Mesendoderm (in vitro differentiated cells): ENCODE results near the gene MT1E.

ENCODE experiments used
- DNase-seq: peaks from one replicate; pipeline ENCODE4 v3.0.0; 2013
- H2AK5ac ChIP-seq: 2 replicates; pipeline ENCODE4 v1.6.1; 2013; ENCODE audit warnings: low read length, inconsistent platforms
- H2BK120ac ChIP-seq: 2 replicates; pipeline ENCODE4 v1.6.1; 2013; ENCODE audit warnings: low read depth, mild to moderate bottlenecking, low read length, moderate library complexity, mixed read lengths
- H2BK15ac ChIP-seq: replicated peaks from 2 replicates; pipeline ENCODE4 v1.6.1; 2013; ENCODE audit warnings: low read depth, mild to moderate bottlenecking, moderate library complexity
- H2BK5ac ChIP-seq: 2 replicates; pipeline ENCODE4 v1.6.1; 2013; ENCODE audit warnings: low read length, inconsistent platforms
- H3K18ac ChIP-seq: 2 replicates; pipeline ENCODE4 v1.6.1; 2013; ENCODE audit warnings: mild to moderate bottlenecking, low read length, mixed read lengths
- H3K23ac ChIP-seq: one replicate; pipeline ENCODE4 v1.6.1; 2013; ENCODE audit warnings: low read length
- H3K27ac ChIP-seq: 2 replicates; pipeline ENCODE4 v1.5.1; 2013; ENCODE audit warnings: low read depth, mild to moderate bottlenecking, inconsistent platforms, low read length, moderate library complexity
- H3K27me3 ChIP-seq: 2 replicates; pipeline ENCODE4 v1.6.1; 2013; ENCODE audit warnings: low read length, control low read depth, mild to moderate bottlenecking, inconsistent platforms; ENCODE audit not compliant: insufficient read depth, poor library complexity
- H3K36me3 ChIP-seq: 2 replicates; pipeline ENCODE4 v1.6.1; 2013; ENCODE audit warnings: low read length, inconsistent platforms; ENCODE audit not compliant: control insufficient read depth, insufficient read depth
- H3K4ac ChIP-seq: one replicate; pipeline ENCODE4 v1.6.1; 2013; ENCODE audit warnings: low read depth, mild to moderate bottlenecking, low read length, moderate library complexity
- H3K4me1 ChIP-seq: 2 replicates; pipeline ENCODE4 v1.6.1; 2013; ENCODE audit warnings: low read depth, low read length, inconsistent platforms; ENCODE audit not compliant: control insufficient read depth
- H3K4me2 ChIP-seq: 2 replicates; pipeline ENCODE4 v1.6.1; 2013; ENCODE audit warnings: low read length
- H3K4me3 ChIP-seq: 2 replicates; pipeline ENCODE4 v1.5.1; 2013; ENCODE audit warnings: mild to moderate bottlenecking, low read length
- H3K56ac ChIP-seq: one replicate; pipeline ENCODE4 v1.6.1; 2013; ENCODE audit warnings: low read length
- H3K79me1 ChIP-seq: 2 replicates; pipeline ENCODE4 v1.6.1; 2013; ENCODE audit warnings: low read length, inconsistent platforms
- H3K79me2 ChIP-seq: 2 replicates; pipeline ENCODE4 v1.6.1; 2013; ENCODE audit warnings: mild to moderate bottlenecking, low read length; ENCODE audit not compliant: control insufficient read depth, insufficient read depth
- H3K9ac ChIP-seq: 2 replicates; pipeline ENCODE4 v1.6.1; 2013; ENCODE audit warnings: low read length, inconsistent platforms
- H4K5ac ChIP-seq: one replicate; pipeline ENCODE4 v1.6.1; 2013; ENCODE audit warnings: low read length
- H4K8ac ChIP-seq: one replicate; pipeline ENCODE4 v1.6.1; 2013; ENCODE audit warnings: low read depth, mild to moderate bottlenecking, control low read depth, low read length, moderate library complexity
- WGBS: extraction: QIAGEN DNeasy Blood & Tissue Kit; methylation state at CpG from one replicate; pipeline ENCODE4 v1.1.7; 2013; ENCODE audit warnings: low lambda C conversion rate, missing lambda C conversion rate; ENCODE audit not compliant: insufficient coverage; ENCODE audit errors: extremely low coverage; 5-methylcytosine and 5-hydroxymethylcytosine counted together

The MT1E gene

DNA sequence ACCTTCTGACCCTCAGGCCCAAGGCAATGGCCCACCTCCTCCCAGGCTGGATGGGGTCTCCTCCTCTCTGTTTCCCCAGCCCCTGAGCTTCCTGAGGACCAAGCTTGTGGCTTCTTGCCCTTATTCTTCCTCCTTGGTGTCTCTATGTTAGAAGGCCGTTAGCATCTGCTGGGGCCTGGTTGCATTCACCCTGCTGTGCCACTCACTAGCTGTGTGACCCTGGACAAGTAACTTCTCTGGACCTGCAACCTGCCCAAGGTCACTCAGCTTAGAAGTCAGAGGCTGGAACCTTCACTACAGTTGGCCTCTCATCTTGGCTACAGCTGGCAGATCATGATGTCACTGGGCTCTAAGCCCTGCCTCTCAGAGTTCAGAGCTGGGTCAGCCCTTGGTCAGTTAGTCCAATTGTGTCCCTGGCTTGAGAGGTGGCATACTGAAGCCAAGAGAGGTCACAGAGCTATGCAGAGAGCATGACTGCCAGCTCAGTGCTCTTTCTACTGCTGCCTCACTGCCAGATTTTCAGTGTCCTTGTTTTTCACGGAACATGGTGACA, 14.2 kb upstream of the MT1E start:
- H3K9ac ChIP-seq = no peak overlapping the region
- H2BK15ac ChIP-seq = no peak overlapping the region
- no peak overlapping the region for H3K56ac ChIP-seq
- H3K27me3 ChIP-seq = peaks cover 9% of the 10 kb centered on the region
- H2BK120ac ChIP-seq = no peak overlapping the region
- no peak overlapping the region for H3K4me3 ChIP-seq
- H3K27ac ChIP-seq = no peak overlapping the region
- no peak overlapping the region for H4K5ac ChIP-seq
- no peak overlapping the region for H3K18ac ChIP-seq
- H3K23ac ChIP-seq = no peak overlapping the region
- no peak overlapping the region for H2AK5ac ChIP-seq
- H3K79me2 ChIP-seq = no peaks in the 10 kb centered on the region
- no CpG with 5 or more reads among the region's 2 CpGs for whole genome bisulfite sequencing
- no peak overlapping the region for H2BK5ac ChIP-seq
- H3K4me1 ChIP-seq = peaks cover 9% of the 10 kb centered on the region
- H3K79me1 ChIP-seq = no peaks in the 10 kb centered on the region
- H4K8ac ChIP-seq = no peak overlapping the region
- H3K4ac ChIP-seq = no peak overlapping the region
- H3K4me2 ChIP-seq = no peak overlapping the region
- DNase-seq = no peak
- H3K36me3 ChIP-seq = no peaks in the 10 kb centered on the region

DNA sequence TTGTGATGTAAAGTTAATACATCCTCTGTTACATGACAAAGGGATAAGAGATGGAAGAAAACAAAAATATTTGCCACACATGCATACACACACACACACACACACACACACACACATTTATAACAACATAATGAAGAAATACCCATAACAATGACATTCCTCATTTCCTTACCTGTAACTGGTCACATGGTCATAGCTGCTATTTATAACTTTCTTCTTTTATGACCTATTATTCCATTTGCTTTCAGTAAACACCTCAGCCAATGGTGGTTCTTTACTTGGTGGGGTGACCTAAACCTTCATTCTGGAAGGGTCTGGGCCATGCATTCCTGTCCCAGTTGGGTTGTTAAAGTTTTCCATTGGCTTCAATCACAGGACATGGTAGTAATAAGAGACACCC, 11.9 kb upstream of the MT1E start:
- Histone ChIP-seq H2BK120ac (no peak overlapping the region), H2AK5ac (no peak overlapping the region), H4K5ac (no peak overlapping the region), H3K4ac (no peak overlapping the region), H3K4me3 (no peak overlapping the region), H3K23ac (no peak overlapping the region), H3K18ac (no peak overlapping the region), H3K27ac (no peak overlapping the region), H3K4me2 (no peak overlapping the region), H3K27me3 (peaks cover 29% of the 10 kb centered on the region), H2BK15ac (no peak overlapping the region), H3K56ac (no peak overlapping the region), H4K8ac (no peak overlapping the region), H3K4me1 (peaks cover 1% of the 10 kb centered on the region), H3K36me3 (no peaks in the 10 kb centered on the region), H3K79me1 (no peaks in the 10 kb centered on the region), H3K9ac (no peak overlapping the region), H2BK5ac (no peak overlapping the region), H3K79me2 (no peaks in the 10 kb centered on the region)
- DNase-seq = no peak

DNA sequence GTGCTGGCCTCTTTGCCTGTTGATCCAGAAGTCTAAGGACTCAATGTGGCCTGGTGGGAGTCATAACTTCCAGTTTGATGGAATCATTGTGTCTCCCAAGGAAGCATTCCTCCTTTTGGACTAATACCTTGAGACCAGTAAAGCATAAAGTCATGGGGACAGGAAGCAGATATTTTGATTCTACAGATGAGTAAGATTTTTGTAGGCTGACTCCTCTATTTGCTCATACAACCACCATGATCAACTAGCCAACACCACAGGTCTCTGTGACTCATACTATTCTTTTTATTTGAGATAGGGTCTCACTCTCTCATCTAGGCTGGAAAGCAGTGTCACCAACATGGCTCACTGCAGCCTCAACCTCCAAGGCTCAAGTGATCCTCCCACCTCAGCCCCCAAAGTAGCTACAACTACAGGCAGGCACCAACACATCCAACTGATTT, 11.0 kb upstream of the MT1E start:
- Histone ChIP-seq H3K56ac (no peak overlapping the region), H3K23ac (no peak overlapping the region), H3K27me3 (peaks cover 38% of the 10 kb centered on the region), H4K5ac (no peak overlapping the region), H3K9ac (no peak overlapping the region), H4K8ac (no peak overlapping the region), H3K18ac (no peak overlapping the region), H2BK5ac (no peak overlapping the region), H3K4me2 (no peak overlapping the region), H3K27ac (no peak overlapping the region), H3K79me1 (no peaks in the 10 kb centered on the region), H3K4me1 (peaks cover 1% of the 10 kb centered on the region), H2AK5ac (no peak overlapping the region), H3K36me3 (no peaks in the 10 kb centered on the region), H2BK120ac (no peak overlapping the region), H3K4ac (no peak overlapping the region), H2BK15ac (no peak overlapping the region), H3K4me3 (no peak overlapping the region), H3K79me2 (no peaks in the 10 kb centered on the region)
- no peak for DNase-seq

DNA sequence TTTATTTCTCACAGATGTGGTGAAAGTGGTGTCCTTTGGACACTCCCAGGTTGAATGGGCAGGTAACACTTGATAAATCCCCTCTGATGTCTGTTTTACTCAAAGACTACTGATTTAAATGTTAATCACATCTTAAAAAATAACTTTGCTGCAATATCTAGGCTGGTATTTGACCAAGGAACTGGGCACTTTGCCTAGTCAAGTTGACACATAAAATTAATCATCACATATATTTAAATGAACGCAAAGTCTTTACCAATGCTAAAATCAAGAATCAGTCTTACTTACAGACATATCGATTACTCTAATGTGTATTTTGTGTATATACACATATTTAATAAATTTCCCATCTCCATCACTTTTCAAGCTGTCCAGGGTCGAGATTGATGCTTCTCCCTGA, 10.2 kb upstream of the MT1E start:
- DNase-seq = no peak
- no peak overlapping the region for H4K5ac ChIP-seq
- no peak overlapping the region for H4K8ac ChIP-seq
- no peaks in the 10 kb centered on the region for H3K79me1 ChIP-seq
- H3K36me3 ChIP-seq = no peaks in the 10 kb centered on the region
- H3K27me3 ChIP-seq = peaks cover 40% of the 10 kb centered on the region
- H3K4me2 ChIP-seq = no peak overlapping the region
- no peak overlapping the region for H2BK120ac ChIP-seq
- H2BK5ac ChIP-seq = no peak overlapping the region
- H2AK5ac ChIP-seq = no peak overlapping the region
- no peaks in the 10 kb centered on the region for H3K79me2 ChIP-seq
- no peak overlapping the region for H3K9ac ChIP-seq
- WGBS = no CpG with 5 or more reads among the region's 3 CpGs
- no peak overlapping the region for H3K4ac ChIP-seq
- H3K56ac ChIP-seq = no peak overlapping the region
- H3K18ac ChIP-seq = no peak overlapping the region
- no peak overlapping the region for H3K23ac ChIP-seq
- no peak overlapping the region for H3K4me3 ChIP-seq
- no peak overlapping the region for H2BK15ac ChIP-seq
- no peak overlapping the region for H3K27ac ChIP-seq
- H3K4me1 ChIP-seq = no peaks in the 10 kb centered on the region

DNA sequence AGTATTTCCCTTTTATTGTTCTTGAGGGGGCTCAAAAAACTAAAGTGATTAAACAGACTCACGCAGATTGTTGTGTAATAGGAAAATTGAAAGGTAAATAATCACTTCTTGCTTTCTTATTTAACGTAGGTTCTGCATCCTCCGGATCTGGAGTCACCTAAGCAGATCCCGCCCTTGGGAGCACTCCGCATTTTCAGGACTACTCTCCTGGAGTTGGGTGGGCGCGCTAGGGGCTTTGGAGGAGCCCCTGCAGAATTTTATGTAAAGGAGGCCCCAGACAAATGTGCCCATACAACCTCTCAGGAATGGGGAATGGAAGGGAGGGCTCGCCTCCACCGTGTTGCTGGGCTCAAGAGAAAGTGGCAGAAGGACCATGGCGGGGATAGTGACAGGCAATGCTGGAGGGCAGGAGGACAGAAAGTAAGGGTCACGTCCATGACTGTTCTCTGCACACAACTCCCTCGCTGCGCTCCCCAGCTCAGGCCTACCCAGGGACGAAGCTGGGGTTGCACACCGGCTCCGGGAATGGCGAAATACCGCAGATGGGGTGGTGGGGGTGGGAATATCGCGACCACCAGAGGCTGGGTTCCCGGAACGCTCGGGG, 8.9 kb upstream of the MT1E start:
- no peak for DNase-seq
- no peak overlapping the region for H2BK5ac ChIP-seq
- peak overlapping the region; percentile 58 for H3K56ac ChIP-seq
- no peak overlapping the region for H2AK5ac ChIP-seq
- no peak overlapping the region for H3K18ac ChIP-seq
- H4K5ac ChIP-seq = no peak overlapping the region
- peak overlapping the region; percentile 15 for H3K4me2 ChIP-seq
- peaks cover 34% of the 10 kb centered on the region for H3K27me3 ChIP-seq
- H3K4me1 ChIP-seq = peaks cover 2% of the 10 kb centered on the region
- no peaks in the 10 kb centered on the region for H3K79me2 ChIP-seq
- no peak overlapping the region for H2BK15ac ChIP-seq
- H4K8ac ChIP-seq = no peak overlapping the region
- no peak overlapping the region for H3K23ac ChIP-seq
- no CpG with 5 or more reads among the region's 23 CpGs for WGBS
- H3K4me3 ChIP-seq = no peak overlapping the region
- no peaks in the 10 kb centered on the region for H3K36me3 ChIP-seq
- H3K27ac ChIP-seq = no peak overlapping the region
- no peak overlapping the region for H2BK120ac ChIP-seq
- no peaks in the 10 kb centered on the region for H3K79me1 ChIP-seq
- no peak overlapping the region for H3K4ac ChIP-seq
- peak overlapping the region; percentile 6 for H3K9ac ChIP-seq
